ENCODE results near the gene PNP. TPM values are rescaled to one million over a fixed set of nuclear protein-coding genes. Genes with fewer than 3 reads are reported as not detected.
"Not testable (repeated sequence)": the region's sequence is repeated elsewhere in the genome, so short reads cannot be mapped to it uniquely, and the experiment has no call there.

PNP gene
- total RNA-seq, 2 experiments from 2014 or later = 227 to 230 TPM

DNA sequence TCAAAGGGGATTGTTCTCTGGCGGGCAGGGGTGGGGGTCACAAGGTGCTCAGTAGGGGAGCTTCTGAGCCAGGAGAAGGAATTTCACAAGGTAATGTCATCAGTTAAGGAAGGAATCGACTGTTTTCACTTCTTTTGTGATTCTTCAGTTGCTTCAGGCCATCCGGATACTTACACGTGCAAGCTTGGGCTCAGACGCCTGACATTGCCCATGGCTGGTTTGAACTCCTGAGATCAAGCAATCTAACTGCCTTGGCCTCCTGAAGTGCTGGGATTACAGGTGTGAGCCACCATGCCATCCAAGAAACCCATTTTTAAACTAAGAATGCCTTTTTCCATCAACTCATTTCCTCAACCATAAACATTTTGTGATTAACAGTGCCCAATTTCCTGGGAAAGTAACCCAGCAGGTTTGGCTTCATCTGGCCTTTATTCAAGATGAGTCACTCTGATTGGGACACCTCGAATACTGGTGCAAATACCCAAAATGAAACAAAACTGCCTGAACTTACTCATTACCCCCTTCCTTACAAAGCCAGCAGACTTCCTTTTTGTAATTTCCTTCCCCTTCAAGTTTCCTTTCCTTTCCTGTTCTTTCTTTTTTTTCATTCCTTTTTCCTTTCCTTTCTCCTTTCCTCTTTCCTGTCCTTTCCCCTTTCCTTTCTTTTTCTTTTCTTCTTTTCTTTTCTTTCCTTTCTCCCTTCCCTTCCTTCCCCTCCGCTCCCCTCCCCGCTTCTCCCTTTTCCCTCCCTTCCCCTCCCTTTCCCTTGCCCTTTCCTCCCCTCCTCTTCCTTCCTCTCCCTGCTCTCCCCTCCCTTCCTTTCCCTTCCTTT, 25.9 kb downstream of the PNP start:
- no peak for DNase-seq
- no peak overlapping the region for H3K4me3 Mint-ChIP-seq
- H3K27me3 Mint-ChIP-seq = no peaks in the 10 kb centered on the region
- H3K27ac Mint-ChIP-seq = peak overlapping the region; percentile 50
- H3K36me3 Mint-ChIP-seq = peaks cover 2% of the 10 kb centered on the region
- peaks cover 54% of the 10 kb centered on the region for H3K4me1 Mint-ChIP-seq
- peaks cover 5% of the 10 kb centered on the region for H3K9me3 Mint-ChIP-seq

DNA sequence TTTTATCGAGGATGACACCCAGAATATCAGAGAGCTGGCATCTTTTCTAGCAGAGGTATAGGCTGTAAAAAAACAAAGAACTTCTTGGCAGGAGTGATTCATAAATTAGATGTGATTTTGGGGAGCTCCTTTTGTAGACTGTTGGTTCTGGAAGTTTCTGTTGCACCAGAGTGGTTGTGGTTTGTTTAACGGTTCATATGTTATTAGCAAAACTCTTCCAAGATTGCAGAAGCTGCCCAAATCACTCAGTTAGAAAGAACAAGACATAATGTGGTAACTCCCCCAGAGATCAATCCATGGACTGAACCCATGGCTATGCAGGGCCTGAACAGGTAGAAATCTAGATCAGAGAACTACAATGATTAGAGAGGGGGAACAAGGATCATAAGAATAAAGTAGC, 29.4 kb downstream of the PNP start:
- no peaks in the 10 kb centered on the region for H3K27me3 Mint-ChIP-seq
- H3K9me3 Mint-ChIP-seq = peaks cover 5% of the 10 kb centered on the region
- H3K4me1 Mint-ChIP-seq = peaks cover 30% of the 10 kb centered on the region
- DNase-seq = no peak
- no peak overlapping the region for H3K27ac Mint-ChIP-seq
- peaks cover 2% of the 10 kb centered on the region for H3K36me3 Mint-ChIP-seq
- no peak overlapping the region for H3K4me3 Mint-ChIP-seq

DNA sequence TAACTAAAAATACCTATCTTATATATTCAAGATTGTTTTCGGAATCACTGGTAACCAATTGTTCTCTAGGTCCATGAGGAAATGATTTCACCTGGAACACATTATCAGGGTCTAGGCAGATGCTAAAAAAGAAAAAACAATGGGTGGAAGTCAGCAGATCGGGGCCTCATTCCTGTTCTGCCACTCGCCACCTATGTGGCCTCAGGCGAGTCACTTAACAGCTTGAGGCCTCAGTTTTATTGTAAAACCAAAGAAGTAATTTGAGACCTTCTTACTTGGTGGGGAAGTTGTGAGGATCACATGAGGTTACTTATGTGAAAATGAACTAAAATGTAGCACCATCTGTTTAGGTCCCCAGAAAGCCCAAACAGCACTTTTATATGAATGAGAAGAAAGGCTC, 29.9 kb downstream of the PNP start:
- H3K4me3 Mint-ChIP-seq = no peak overlapping the region
- peaks cover 5% of the 10 kb centered on the region for H3K9me3 Mint-ChIP-seq
- H3K4me1 Mint-ChIP-seq = peaks cover 26% of the 10 kb centered on the region
- no peak overlapping the region for H3K27ac Mint-ChIP-seq
- no peak for DNase-seq
- no peaks in the 10 kb centered on the region for H3K27me3 Mint-ChIP-seq
- peaks cover 2% of the 10 kb centered on the region for H3K36me3 Mint-ChIP-seq

DNA sequence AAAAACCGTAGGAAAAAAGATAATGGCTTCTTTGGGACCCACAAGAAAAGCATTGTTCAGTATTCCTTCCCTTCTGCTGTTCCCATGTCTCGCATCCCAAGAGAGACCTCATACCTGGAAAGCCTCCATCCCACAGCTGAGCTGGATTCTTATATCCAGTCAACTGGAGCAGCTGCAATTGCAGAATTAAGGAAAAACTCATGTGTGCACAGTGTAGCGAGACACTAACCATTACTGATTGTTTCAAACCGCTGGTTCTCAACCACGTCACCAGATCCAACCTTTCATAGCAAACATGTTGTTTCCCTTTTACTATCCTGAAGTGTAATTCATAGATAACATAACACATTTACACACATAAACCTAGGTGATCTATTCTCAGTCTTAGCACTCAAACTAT, 30.7 kb downstream of the PNP start:
- Mint-ChIP-seq H3K27me3 (no peaks in the 10 kb centered on the region), H3K4me3 (no peak overlapping the region), H3K9me3 (peaks cover 4% of the 10 kb centered on the region), H3K27ac (no peak overlapping the region), H3K4me1 (peaks cover 21% of the 10 kb centered on the region), H3K36me3 (peaks cover under 1% of the 10 kb centered on the region)
- DNase-seq = no peak

DNA sequence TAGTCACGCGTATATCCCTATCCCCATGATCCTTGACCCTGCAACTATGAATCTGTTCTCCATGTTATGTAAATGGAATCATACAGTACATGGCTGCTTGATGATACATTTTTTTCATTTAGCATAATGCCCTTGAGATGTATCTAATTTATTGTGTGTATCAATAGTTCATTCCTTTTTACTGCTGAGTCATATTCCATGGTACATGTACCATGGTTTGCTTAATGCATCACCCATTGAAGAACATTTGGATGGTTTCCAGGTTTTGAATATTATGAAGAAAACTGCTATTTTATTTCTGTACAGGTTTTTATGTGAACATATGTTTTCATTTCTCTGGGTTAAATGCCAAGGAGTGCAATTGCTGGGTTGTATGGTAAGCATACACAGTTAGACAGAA, 32.1 kb downstream of the PNP start:
- Mint-ChIP-seq H3K9me3 (no peaks in the 10 kb centered on the region), H3K4me1 (peaks cover 8% of the 10 kb centered on the region), H3K27me3 (no peaks in the 10 kb centered on the region), H3K36me3 (no peaks in the 10 kb centered on the region), H3K27ac (no peak overlapping the region), H3K4me3 (no peak overlapping the region)
- DNase-seq = no peak

DNA sequence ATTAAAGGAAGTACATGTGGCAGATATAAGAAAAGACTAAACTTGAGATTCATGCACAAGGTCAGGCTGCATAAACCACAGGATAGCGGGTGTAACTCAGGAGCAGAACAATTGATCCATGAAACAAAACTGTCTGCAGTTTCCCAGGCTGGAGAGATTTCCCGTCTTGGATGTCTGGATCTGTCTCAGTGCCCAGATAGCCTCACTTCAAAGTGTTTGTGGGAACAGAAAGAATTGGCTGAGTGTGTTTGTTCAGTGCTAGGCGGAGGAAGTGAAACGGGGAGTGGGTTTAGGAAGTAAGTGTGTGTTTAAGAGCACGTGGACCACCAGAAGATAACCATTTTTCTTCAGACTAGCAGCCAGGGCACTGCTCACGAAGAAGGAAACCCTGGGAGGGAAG, 34.7 kb downstream of the PNP start:
- Mint-ChIP-seq H3K27ac (no peak overlapping the region), H3K4me3 (no peak overlapping the region), H3K36me3 (no peaks in the 10 kb centered on the region), H3K9me3 (no peaks in the 10 kb centered on the region), H3K27me3 (no peaks in the 10 kb centered on the region), H3K4me1 (peaks cover 4% of the 10 kb centered on the region)
- DNase-seq = no peak

DNA sequence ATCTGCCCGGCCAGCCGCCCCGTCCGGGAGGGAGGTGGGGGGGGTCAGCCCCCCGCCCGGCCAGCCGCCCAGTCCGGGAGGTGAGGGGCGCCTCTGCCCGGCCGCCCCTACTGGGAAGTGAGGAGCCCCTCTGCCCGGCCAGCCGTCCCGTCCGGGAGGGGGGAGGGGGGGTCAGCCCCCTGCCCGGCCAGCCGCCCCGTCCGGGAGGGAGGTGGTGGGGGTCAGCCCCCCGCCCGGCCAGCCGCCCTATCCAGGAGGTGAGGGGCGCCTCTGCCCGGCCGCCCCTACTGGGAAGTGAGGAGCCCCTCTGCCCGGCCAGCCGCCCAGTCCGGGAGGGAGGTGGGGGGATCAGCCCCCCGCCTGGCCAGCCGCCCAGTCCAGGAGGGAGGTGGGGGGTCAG, 37.1 kb downstream of the PNP start:
- not testable (repeated sequence) for H3K9me3 Mint-ChIP-seq, H3K36me3 Mint-ChIP-seq, H3K27ac Mint-ChIP-seq, DNase-seq, H3K27me3 Mint-ChIP-seq, H3K4me1 Mint-ChIP-seq, H3K4me3 Mint-ChIP-seq

DNA sequence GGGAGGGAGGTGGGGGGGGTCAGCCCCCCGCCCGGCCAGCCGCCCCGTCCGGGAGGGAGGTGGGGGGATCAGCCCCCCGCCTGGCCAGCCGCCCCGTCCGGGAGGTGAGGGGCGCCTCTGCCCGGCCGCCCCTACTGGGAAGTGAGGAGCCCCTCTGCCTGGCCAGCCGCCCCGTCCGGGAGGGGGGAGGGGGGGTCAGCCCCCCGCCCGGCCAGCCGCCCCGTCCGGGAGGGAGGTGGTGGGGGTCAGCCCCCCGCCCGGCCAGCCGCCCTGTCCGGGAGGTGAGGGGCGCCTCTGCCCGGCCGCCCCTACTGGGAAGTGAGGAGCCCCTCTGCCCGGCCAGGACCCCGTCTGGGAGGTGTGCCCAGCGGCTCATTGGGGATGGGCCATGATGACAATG, 37.5 kb downstream of the PNP start:
- not testable (repeated sequence) for H3K4me1 Mint-ChIP-seq, H3K9me3 Mint-ChIP-seq, H3K4me3 Mint-ChIP-seq, H3K27ac Mint-ChIP-seq, H3K36me3 Mint-ChIP-seq, H3K27me3 Mint-ChIP-seq, DNase-seq

DNA sequence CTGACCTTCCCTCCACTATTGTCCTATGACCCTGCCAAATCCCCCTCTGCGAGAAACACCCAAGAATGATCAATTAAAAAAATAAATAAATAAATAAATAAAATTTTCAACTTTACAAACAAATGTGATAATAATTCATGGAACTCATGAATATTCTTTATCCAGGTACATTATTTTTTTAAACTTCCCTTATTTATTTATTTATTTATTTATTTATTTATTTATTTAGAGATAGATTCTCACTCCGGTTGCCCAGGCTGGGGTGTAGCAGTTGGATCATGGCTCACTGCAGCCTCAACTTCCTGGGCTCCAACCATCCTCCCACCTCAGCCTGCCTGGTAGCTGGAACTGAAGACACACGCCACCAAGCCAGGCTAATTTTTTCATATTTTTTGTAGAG, 38.3 kb downstream of the PNP start:
- not testable (repeated sequence) for DNase-seq, H3K4me1 Mint-ChIP-seq, H3K9me3 Mint-ChIP-seq, H3K36me3 Mint-ChIP-seq, H3K4me3 Mint-ChIP-seq, H3K27me3 Mint-ChIP-seq, H3K27ac Mint-ChIP-seq

DNA sequence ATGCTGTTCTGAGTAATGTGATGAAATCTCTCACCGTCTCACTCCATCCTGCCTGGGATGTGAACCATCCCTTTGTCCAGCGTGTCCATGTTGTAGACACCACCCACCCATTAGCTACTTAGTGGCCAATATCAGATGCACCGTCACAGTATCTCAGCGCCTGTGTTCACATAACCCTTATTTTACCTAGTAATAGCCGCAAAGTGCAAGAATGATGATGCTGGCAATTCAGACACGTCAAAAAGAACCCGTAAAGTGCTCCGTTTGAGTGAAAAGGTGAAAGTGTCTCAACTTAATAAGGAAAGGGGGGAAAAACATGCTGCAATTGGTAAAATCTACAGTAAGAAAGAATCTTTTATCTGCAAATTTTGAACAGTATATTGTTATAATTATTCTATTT, 39.2 kb downstream of the PNP start:
- Mint-ChIP-seq H3K27me3 (no peaks in the 10 kb centered on the region), H3K4me3 (no peak overlapping the region), H3K36me3 (no peaks in the 10 kb centered on the region), H3K27ac (no peak overlapping the region), H3K4me1 (no peaks in the 10 kb centered on the region), H3K9me3 (no peaks in the 10 kb centered on the region)
- no peak for DNase-seq

DNA sequence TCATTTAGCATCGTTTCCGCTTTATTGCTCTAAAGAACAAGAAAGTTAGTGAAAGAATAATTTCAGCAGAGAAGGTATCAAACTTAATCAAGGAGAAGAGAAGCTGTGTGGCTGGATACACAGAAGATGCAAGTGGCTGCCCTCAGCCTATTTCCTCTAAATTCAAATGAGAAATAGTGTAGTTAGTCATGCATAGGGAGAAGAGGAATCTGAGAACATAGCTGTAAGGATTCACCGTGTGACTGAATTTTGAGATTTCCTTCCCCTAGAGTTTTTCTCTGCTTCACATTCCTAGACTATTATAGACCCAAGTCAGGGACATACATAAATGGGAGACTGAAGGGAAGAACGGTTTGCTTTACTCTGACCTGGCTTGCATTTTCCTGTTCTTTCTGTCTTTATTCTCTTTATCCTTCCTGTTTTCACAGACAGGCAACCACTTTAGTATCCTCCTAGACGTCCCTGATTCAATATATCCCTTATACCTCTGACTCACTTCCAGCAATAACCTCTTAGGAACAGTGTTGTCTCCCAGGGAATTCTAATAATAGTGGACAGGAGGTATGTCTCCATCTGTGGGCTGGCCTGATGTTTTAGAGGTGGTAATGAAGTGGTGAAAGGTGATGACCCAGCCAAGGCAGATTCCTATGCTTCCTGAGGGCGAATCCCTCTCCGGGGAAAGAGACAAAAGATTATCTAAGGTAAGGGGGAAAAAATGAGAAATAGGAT, 43.1 kb downstream of the PNP start:
- H3K9me3 Mint-ChIP-seq = no peaks in the 10 kb centered on the region
- no peak overlapping the region for H3K27ac Mint-ChIP-seq
- H3K36me3 Mint-ChIP-seq = no peaks in the 10 kb centered on the region
- DNase-seq = no peak
- H3K4me1 Mint-ChIP-seq = no peaks in the 10 kb centered on the region
- H3K4me3 Mint-ChIP-seq = no peak overlapping the region
- H3K27me3 Mint-ChIP-seq = no peaks in the 10 kb centered on the region

DNA sequence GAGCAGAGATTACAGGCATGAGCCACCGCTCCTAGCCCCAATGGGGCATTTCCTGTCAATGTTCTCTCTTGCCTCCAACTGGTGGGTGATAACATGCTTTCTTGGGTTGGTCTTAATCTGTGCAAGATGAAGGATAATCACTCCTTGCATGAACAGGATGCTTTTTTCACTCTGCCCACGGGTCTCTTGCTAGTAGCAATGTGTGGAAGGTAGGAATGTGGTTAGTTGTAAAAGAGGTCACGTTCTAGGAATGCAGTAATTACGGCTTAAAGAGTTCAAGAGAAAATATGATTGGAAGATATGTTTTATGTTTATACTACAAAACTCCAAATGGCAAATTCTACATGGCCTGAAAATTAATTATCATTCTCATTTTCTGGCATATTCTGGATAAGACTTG, 46.6 kb downstream of the PNP start:
- Mint-ChIP-seq H3K27me3 (no peaks in the 10 kb centered on the region), H3K9me3 (no peaks in the 10 kb centered on the region), H3K36me3 (no peaks in the 10 kb centered on the region), H3K4me3 (no peak overlapping the region), H3K27ac (no peak overlapping the region), H3K4me1 (no peaks in the 10 kb centered on the region)
- DNase-seq = no peak

DNA sequence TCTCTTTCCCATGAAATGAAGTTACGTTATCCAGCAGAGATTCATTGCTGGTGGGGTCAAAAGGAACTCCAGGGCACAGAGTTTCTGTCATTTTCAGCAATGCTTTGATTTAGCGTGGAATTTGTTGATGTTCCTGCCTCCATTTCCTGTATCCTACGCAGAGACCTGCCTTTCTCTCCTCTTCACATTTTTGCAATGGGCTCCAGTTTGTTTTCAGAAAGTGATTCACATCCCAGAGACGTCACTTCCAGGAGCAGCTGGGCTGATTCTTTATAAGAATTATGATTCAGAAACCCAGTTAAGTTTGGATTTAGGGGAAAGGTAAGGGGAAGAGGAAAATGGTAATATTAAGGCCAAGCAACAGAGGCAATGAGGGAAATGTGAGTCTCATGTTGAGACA, 47.7 kb downstream of the PNP start:
- no peaks in the 10 kb centered on the region for H3K27me3 Mint-ChIP-seq
- H3K27ac Mint-ChIP-seq = no peak overlapping the region
- DNase-seq = no peak
- no peaks in the 10 kb centered on the region for H3K36me3 Mint-ChIP-seq
- H3K4me1 Mint-ChIP-seq = no peaks in the 10 kb centered on the region
- no peaks in the 10 kb centered on the region for H3K9me3 Mint-ChIP-seq
- no peak overlapping the region for H3K4me3 Mint-ChIP-seq

DNA sequence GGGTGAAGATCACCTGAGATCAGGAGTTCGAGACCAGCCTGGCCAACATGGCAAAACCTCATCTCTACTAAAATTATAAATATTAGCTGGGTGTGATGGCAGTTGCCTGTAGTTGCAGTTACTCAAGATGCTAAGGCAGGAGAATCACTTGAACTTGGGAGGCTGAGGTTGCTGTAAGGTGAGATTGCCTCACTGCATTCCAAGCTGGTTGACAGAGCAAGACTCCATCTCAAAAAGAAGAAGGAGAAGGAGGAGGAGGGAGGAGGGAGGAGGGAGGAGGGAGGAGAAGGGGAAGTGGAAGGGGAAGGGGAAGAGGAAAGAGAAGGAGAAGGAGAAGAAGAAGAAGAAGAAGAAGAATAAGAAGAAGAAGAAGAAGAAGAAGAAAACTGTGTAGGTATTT, 53.1 kb downstream of the PNP start:
- no peak for DNase-seq
- Mint-ChIP-seq H3K9me3 (no peaks in the 10 kb centered on the region), H3K27me3 (no peaks in the 10 kb centered on the region), H3K4me1 (no peaks in the 10 kb centered on the region), H3K27ac (no peak overlapping the region), H3K36me3 (no peaks in the 10 kb centered on the region), H3K4me3 (no peak overlapping the region)

DNA sequence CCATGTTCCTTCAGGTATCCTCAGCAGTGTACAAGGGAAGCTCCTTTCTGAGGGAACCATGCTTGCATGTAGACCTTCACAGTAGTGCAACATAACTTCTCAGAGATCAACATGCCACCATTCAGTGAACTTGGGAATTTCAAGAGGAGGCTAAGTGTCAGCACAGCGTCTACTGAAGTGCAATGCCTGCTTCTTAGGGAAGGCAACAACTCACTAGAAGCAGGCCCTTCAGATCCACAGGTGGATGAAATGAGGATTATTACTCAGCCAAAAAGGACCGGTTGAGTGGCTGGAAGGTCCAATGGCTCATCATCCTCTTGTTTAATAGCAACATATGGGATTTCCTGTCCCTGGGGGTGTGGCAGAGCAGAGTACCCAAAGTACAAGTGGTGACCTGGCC, 54.8 kb downstream of the PNP start:
- no peak overlapping the region for H3K27ac Mint-ChIP-seq
- no peaks in the 10 kb centered on the region for H3K27me3 Mint-ChIP-seq
- H3K36me3 Mint-ChIP-seq = no peaks in the 10 kb centered on the region
- no peaks in the 10 kb centered on the region for H3K9me3 Mint-ChIP-seq
- H3K4me3 Mint-ChIP-seq = no peak overlapping the region
- H3K4me1 Mint-ChIP-seq = no peaks in the 10 kb centered on the region
- no peak for DNase-seq
